ENCODE data around the gene C10orf95.
"Not testable (repeated sequence)": the region's sequence is repeated elsewhere in the genome, so short reads cannot be mapped to it uniquely, and the experiment has no call there.

Gene C10orf95

GRCh38 chr10:102451105-102451969 is at the start of gene C10orf95:
Gene C10orf95 (minus strand): TSS chr10:102451543. CDS start chr10:102451093, 450 bp downstream.
- DNase-seq (ENCODE audit: low read depth in 2 of 2), result no peak

GRCh38 chr10:102500686-102501085 is 49.3 kb upstream of the C10orf95 start:
- not testable (repeated sequence) for DNase-seq (ENCODE audit: low read depth in 2 of 2)

GRCh38 chr10:102499356-102499755 is 48.0 kb upstream of the C10orf95 start:
- no peak for DNase-seq (ENCODE audit: low read depth in 2 of 2)

- no peak for DNase-seq (ENCODE audit: low read depth in 2 of 2)
These were observed 46.2 kb upstream of the C10orf95 start for GRCh38 chr10:102497545-102497944.

- DNase-seq (ENCODE audit: low read depth in 2 of 2), result no peak
These were observed 42.4 kb upstream of the C10orf95 start for GRCh38 chr10:102493771-102494170.

GRCh38 chr10:102492983-102493382 is 41.6 kb upstream of the C10orf95 start:
- no peak for DNase-seq (ENCODE audit: low read depth in 2 of 2)

- no peak for DNase-seq (ENCODE audit: low read depth in 2 of 2)
These were observed 41.1 kb upstream of the C10orf95 start for GRCh38 chr10:102492344-102492939.

GRCh38 chr10:102491136-102491535 is 39.8 kb upstream of the C10orf95 start:
- no peak for DNase-seq (ENCODE audit: low read depth in 2 of 2)

- DNase-seq (ENCODE audit: low read depth in 2 of 2), result no peak
These were observed 33.9 kb upstream of the C10orf95 start for GRCh38 chr10:102485093-102485784.

GRCh38 chr10:102484021-102484420 is 32.7 kb upstream of the C10orf95 start:
- DNase-seq (ENCODE audit: low read depth in 2 of 2), result no peak

- no peak for DNase-seq (ENCODE audit: low read depth in 2 of 2)
These were observed 29.1 kb upstream of the C10orf95 start for GRCh38 chr10:102480396-102480795.

GRCh38 chr10:102479651-102480050 is 28.3 kb upstream of the C10orf95 start:
- no peak for DNase-seq (ENCODE audit: low read depth in 2 of 2)

GRCh38 chr10:102476466-102477141 is 25.3 kb upstream of the C10orf95 start:
- DNase-seq (ENCODE audit: low read depth in 2 of 2), result no peak

GRCh38 chr10:102475451-102476040 is 24.2 kb upstream of the C10orf95 start:
- no peak for DNase-seq (ENCODE audit: low read depth in 2 of 2)

- no peak for DNase-seq (ENCODE audit: low read depth in 2 of 2)
These were observed 22.3 kb upstream of the C10orf95 start for GRCh38 chr10:102473445-102474331.

- no peak for DNase-seq (ENCODE audit: low read depth in 2 of 2)
These were observed 19.5 kb upstream of the C10orf95 start for GRCh38 chr10:102470579-102471546.

- DNase-seq (ENCODE audit: low read depth in 2 of 2), result no peak
These were observed 17.3 kb upstream of the C10orf95 start for GRCh38 chr10:102468683-102469082.

- DNase-seq (ENCODE audit: low read depth in 2 of 2), result no peak
These were observed 16.7 kb upstream of the C10orf95 start for GRCh38 chr10:102467971-102468438.

- no peak for DNase-seq (ENCODE audit: low read depth in 2 of 2)
These were observed 16.0 kb upstream of the C10orf95 start for GRCh38 chr10:102467318-102467717.
